K562 (cell line): ENCODE data around the gene HDGFL2. TPM values are rescaled to one million over a fixed set of nuclear protein-coding genes. Genes with fewer than 3 reads are reported as not detected.

Experiments used
- ATAC-seq: fragments of 200-7000 bp; cut with Tn5 transposase; 3 replicates; pipeline ENCODE4 v1.9.1; 2020; ENCODE audit warnings: moderate library complexity
- BruUV-seq: library from RNA; stranded (reverse); fragments of 400-500 nt; replicated peaks from 2 replicates; lab custom pipeline; 2021; lab: Mats Ljungman, UMichigan
- CTCF ChIA-PET: fragments of 300-600 bp; formaldehyde crosslinking; extraction: SDS; loops from one replicate; lab custom pipeline; 2021; ENCODE audit warnings: low intra/inter-chr PET ratio; lab: Yijun Ruan, JAX
- POLR2A ChIA-PET: fragments of 300-600, 350-650 bp; sonication (Branson Sonifier 250); formaldehyde crosslinking; extraction: SDS; loops from one replicate; lab custom pipeline; 2021; ENCODE audit warnings: antibody characterized with exemption, inconsistent platforms; lab: Yijun Ruan, JAX
- DNase-seq, 4 experiments: peaks; one replicate each; pipeline versions ENCODE4 v3.0.0 to v3.0.0-alpha.2; 2011 to 2018; ENCODE audit warnings: low spot score in 3 of 4, mixed read lengths in 3 of 4; ENCODE audit errors: extremely low read depth in 1 of 4
- FAIRE-seq: peaks from 2 replicates; lab custom pipeline; 2011; peaks lifted over from hg19 to GRCh38; lab: Jason Lieb, UNC
- H2AFZ ChIP-seq: 2 replicates; pipeline ENCODE4 v1.6.0; 2011; ENCODE audit warnings: low read depth, low read length, control low read depth, inconsistent platforms
- H3K27ac ChIP-seq: fragments of 200-600 bp; 3 replicates; pipeline ENCODE4 v1.8.0; 2011; ENCODE audit warnings: low read depth, mild to moderate bottlenecking, control low read depth, inconsistent platforms, low read length, moderate library complexity, mixed read lengths; ENCODE audit errors: extremely low read depth
- H3K27me3 ChIP-seq, 2 experiments: fragments of 300-600 bp in 1 of 2; 2 replicates in 1 of 2; 3 replicates in 1 of 2; pipeline versions ENCODE4 v1.6.0 to v1.8.0; 2011; ENCODE audit warnings: inconsistent platforms in 2 of 2, low read length in 2 of 2, mild to moderate bottlenecking in 1 of 2, mixed read lengths in 1 of 2, moderate library complexity in 1 of 2; ENCODE audit not compliant: control insufficient read depth in 2 of 2, insufficient read depth in 2 of 2
- H3K36me3 ChIP-seq: fragments of 300-600 bp; 3 replicates; pipeline ENCODE4 v1.8.0; 2011; ENCODE audit warnings: mild to moderate bottlenecking, low read length, inconsistent platforms; ENCODE audit not compliant: control insufficient read depth, insufficient read depth
- H3K4me1 ChIP-seq, 2 experiments: fragments of 200-600 bp in 1 of 2; replicated peaks in 1 of 2; 2 replicates in 1 of 2; 3 replicates in 1 of 2; pipeline versions ENCODE4 v1.5.1 to v1.8.0; 2011; ENCODE audit warnings: inconsistent platforms in 2 of 2, low read length in 2 of 2, mild to moderate bottlenecking in 1 of 2, mixed read lengths in 1 of 2, moderate library complexity in 1 of 2; ENCODE audit not compliant: control insufficient read depth in 2 of 2, insufficient read depth in 2 of 2
- H3K4me2 ChIP-seq: 2 replicates; pipeline ENCODE4 v1.6.1; 2011; ENCODE audit warnings: low read length, control low read depth, inconsistent platforms, mixed read lengths; ENCODE audit not compliant: insufficient read depth
- H3K4me3 ChIP-seq: fragments of 200-600 bp; sonication (generic), shearing (Covaris generic); 2 replicates; pipeline ENCODE4 v1.5.1; 2016; ENCODE audit warnings: control low read depth, inconsistent platforms
- H3K79me2 ChIP-seq: fragments of 200-600 bp; 3 replicates; pipeline ENCODE4 v1.8.0; 2011; ENCODE audit warnings: low read length, inconsistent platforms; ENCODE audit not compliant: control insufficient read depth, insufficient read depth
- H3K9ac ChIP-seq, 2 experiments: 2 replicates each; pipeline versions ENCODE4 v1.6.0 to v1.6.1; 2011; ENCODE audit warnings: low read depth in 2 of 2, low read length in 2 of 2, control low read depth in 1 of 2, inconsistent platforms in 1 of 2, mild to moderate bottlenecking in 1 of 2, mixed read lengths in 1 of 2; ENCODE audit not compliant: insufficient read depth in 1 of 2
- H3K9me1 ChIP-seq: one replicate; pipeline ENCODE4 v1.6.0; 2011; ENCODE audit warnings: inconsistent platforms, mild to moderate bottlenecking, low read length, moderate library complexity; ENCODE audit not compliant: control insufficient read depth, insufficient read depth
- H3K9me3 ChIP-seq: replicated peaks from 2 replicates; pipeline ENCODE4 v1.5.1; 2011; ENCODE audit warnings: low read depth, low read length, inconsistent platforms; ENCODE audit not compliant: control insufficient read depth, insufficient read depth
- H4K20me1 ChIP-seq: replicated peaks from 2 replicates; pipeline ENCODE4 v1.6.1; 2011; ENCODE audit warnings: low read length, inconsistent platforms, mixed read lengths; ENCODE audit not compliant: control insufficient read depth, insufficient read depth
- CHD4 ChIP-seq: fragments of 200-600 bp; sonication (generic); IDR thresholded peaks from 3 replicates; pipeline ENCODE4 v1.6.1; 2012; ENCODE audit warnings: low read depth, mild to moderate bottlenecking, mixed read lengths, low read length, inconsistent platforms; ENCODE audit not compliant: insufficient read depth, insufficient replicate concordance, poor library complexity, severe bottlenecking
- FOXJ3 ChIP-seq: sonication (generic); formaldehyde crosslinking; IDR thresholded peaks from 2 replicates; pipeline ENCODE4 v1.4.0; 2020; ENCODE audit warnings: mild to moderate bottlenecking, missing genetic modification reagents
- GATAD2A ChIP-seq: fragments of 450-650 bp; IDR thresholded peaks from 2 replicates; pipeline ENCODE4 v1.6.1; 2017
- HCFC1 ChIP-seq: IDR thresholded peaks from 2 replicates; pipeline ENCODE4 v1.6.1; 2012; ENCODE audit warnings: low read depth, low read length, improper control_type of control experiment
- HDAC3 ChIP-seq: fragments of 450-650 bp; IDR thresholded peaks from 2 replicates; pipeline ENCODE4 v1.6.1; 2018; ENCODE audit warnings: borderline replicate concordance, mild to moderate bottlenecking, moderate library complexity; ENCODE audit not compliant: partially characterized antibody
- NKRF ChIP-seq: fragments of 450-650 bp; IDR thresholded peaks from 2 replicates; pipeline ENCODE4 v1.6.1; 2016; ENCODE audit warnings: borderline replicate concordance
- POLR2AphosphoS2 ChIP-seq: IDR thresholded peaks from 2 replicates; pipeline ENCODE4 v1.6.1; 2012; ENCODE audit warnings: low read length, improper control_type of control experiment
- PTRF ChIP-seq: fragments of 450-650 bp; IDR thresholded peaks from 2 replicates; pipeline ENCODE4 v1.6.1; 2016; ENCODE audit warnings: mild to moderate bottlenecking, missing genetic modification characterization, missing compliant biosample characterization
- RBM34 ChIP-seq: fragments of 200-400 bp; formaldehyde crosslinking; IDR thresholded peaks from 2 replicates; pipeline ENCODE4 v1.6.1; 2018; ENCODE audit warnings: low read length, borderline replicate concordance; ENCODE audit not compliant: insufficient read depth
- SMAD3 ChIP-seq: fragments of 450-650 bp; formaldehyde crosslinking; conservative IDR thresholded peaks from 2 replicates; pipeline ENCODE4 v1.4.0; 2020; ENCODE audit warnings: mild to moderate bottlenecking
- ZFP36 ChIP-seq: fragments of 150-350 bp; IDR thresholded peaks from 2 replicates; pipeline ENCODE4 v1.6.1; 2018; ENCODE audit warnings: low read length, low read depth; ENCODE audit not compliant: partially characterized antibody
- ZNF384 ChIP-seq: IDR thresholded peaks from 2 replicates; pipeline ENCODE4 v1.6.1; 2012; ENCODE audit warnings: low read depth, low read length, improper control_type of control experiment
- ZNF766 ChIP-seq: fragments of 200-800 bp; sonication (Bioruptor generic); conservative IDR thresholded peaks from 2 replicates; pipeline ENCODE4 v1.6.1; 2016; ENCODE audit warnings: missing genetic modification characterization, missing compliant biosample characterization
- WGBS: fragments of 100-300 bp; shearing (Covaris generic); methylation state at CpG from one replicate; pipeline ENCODE4 v1.1.6; 2016; ENCODE audit warnings: low coverage, mixed read lengths; ENCODE audit not compliant: insufficient coverage; ENCODE audit errors: missing lambda C conversion rate; 5-methylcytosine and 5-hydroxymethylcytosine counted together
- in situ Hi-C: fragments of 300-500 bp; cut with MboI; formaldehyde crosslinking; loops from 4 replicates; pipeline ENCODE4 v1.15.0; 2018; ENCODE audit warnings: inconsistent platforms, mixed read lengths
- intact Hi-C: fragments of 100-400 bp; cut with micrococcal nuclease; formaldehyde crosslinking; loops from 2 replicates; pipeline ENCODE4 v1.14.2; 2022
- polyA plus RNA-seq, 8 experiments: library from polyadenylated mRNA; depleted of rRNA in 4 of 8; stranded (reverse) in 5 of 8; unstranded in 3 of 8; fragments of >200 nt; fragmentation: Nextera tagmentation in 2 of 8; fragmentation: Illumina TruSeq in 1 of 8; extraction: Ambion mirVana in 2 of 8; extraction: Trizol in 1 of 8; gene quantifications; 2 replicates each; pipeline versions ENCODE4 v1.2.1 to v1.2.3, GENCODE V29; 2011 to 2014; ENCODE audit warnings: inconsistent platforms in 1 of 8, missing spikeins in 1 of 8
- total RNA-seq, 7 experiments: library from RNA; depleted of rRNA in 6 of 7; stranded (reverse); fragments of >200 nt in 6 of 7; fragmentation: Illumina TruSeq in 2 of 7; extraction: Trizol in 2 of 7; gene quantifications; 2 replicates each; pipeline versions ENCODE4 v1.2.1 to v1.2.3, GENCODE V29; 2011 to 2021; ENCODE audit warnings: low replicate concordance in 1 of 7
- TF ChIP-seq, protein P1 (sequence below): sonication (generic); formaldehyde crosslinking; IDR thresholded peaks from 2 replicates; pipeline ENCODE4 v1.8.1; 2023; ENCODE audit warnings: mild to moderate bottlenecking, missing genetic modification reagents
- TF ChIP-seq, protein P2 (sequence below), 3 experiments: fragments of 200-800 bp in 1 of 3; sonication (Bioruptor generic) in 1 of 3; sonication (generic) in 1 of 3; formaldehyde crosslinking in 1 of 3; IDR thresholded peaks; 2 replicates each; pipeline versions ENCODE4 v1.6.1 to v1.8.0; 2016 to 2022; ENCODE audit warnings: mild to moderate bottlenecking in 2 of 3, missing compliant biosample characterization in 2 of 3, missing genetic modification characterization in 2 of 3, missing genetic modification reagents in 1 of 3

Gene HDGFL2
- total and polyA plus RNA-seq, 9 of the 15 experiments (the other 6 are each of a cell fraction or from before 2014, with no cell fraction given): 0.13 to 61.7 (median 16.0) TPM

- no peaks in the 10 kb centered on the region for H3K79me2 ChIP-seq
- no peaks in the 10 kb centered on the region for H4K20me1 ChIP-seq
- no peak for TF ChIP-seq GATAD2A
- TF ChIP-seq ZFP36: no peak
- TF ChIP-seq HCFC1: no peak
- TF ChIP-seq ZNF766 (CRISPR knock-in tag): no peak
- TF ChIP-seq, protein P1, sequence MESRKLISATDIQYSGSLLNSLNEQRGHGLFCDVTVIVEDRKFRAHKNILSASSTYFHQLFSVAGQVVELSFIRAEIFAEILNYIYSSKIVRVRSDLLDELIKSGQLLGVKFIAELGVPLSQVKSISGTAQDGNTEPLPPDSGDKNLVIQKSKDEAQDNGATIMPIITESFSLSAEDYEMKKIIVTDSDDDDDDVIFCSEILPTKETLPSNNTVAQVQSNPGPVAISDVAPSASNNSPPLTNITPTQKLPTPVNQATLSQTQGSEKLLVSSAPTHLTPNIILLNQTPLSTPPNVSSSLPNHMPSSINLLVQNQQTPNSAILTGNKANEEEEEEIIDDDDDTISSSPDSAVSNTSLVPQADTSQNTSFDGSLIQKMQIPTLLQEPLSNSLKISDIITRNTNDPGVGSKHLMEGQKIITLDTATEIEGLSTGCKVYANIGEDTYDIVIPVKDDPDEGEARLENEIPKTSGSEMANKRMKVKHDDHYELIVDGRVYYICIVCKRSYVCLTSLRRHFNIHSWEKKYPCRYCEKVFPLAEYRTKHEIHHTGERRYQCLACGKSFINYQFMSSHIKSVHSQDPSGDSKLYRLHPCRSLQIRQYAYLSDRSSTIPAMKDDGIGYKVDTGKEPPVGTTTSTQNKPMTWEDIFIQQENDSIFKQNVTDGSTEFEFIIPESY (CRISPR knock-in tag): no peak
- TF ChIP-seq ZNF384: no peak
- TF ChIP-seq RBM34: no peak
- no peak for TF ChIP-seq CHD4
- TF ChIP-seq POLR2AphosphoS2: no peak
- TF ChIP-seq SMAD3 (CRISPR knock-in tag): no peak
- TF ChIP-seq HDAC3: no peak
- TF ChIP-seq PTRF (tag): no peak
- no peak for TF ChIP-seq NKRF
- TF ChIP-seq, protein P2, sequence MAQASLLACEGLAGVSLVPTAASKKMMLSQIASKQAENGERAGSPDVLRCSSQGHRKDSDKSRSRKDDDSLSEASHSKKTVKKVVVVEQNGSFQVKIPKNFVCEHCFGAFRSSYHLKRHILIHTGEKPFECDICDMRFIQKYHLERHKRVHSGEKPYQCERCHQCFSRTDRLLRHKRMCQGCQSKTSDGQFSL (CRISPR knock-in tag; IDR thresholded peaks at IDR 0.05): no peak
- TF ChIP-seq, protein P2 (tag; IDR thresholded peaks at IDR 0.05): no peak
- TF ChIP-seq FOXJ3: no peak
- H3K4me2 ChIP-seq: no peak overlapping the region
- in situ Hi-C loops (no loop called here), intact Hi-C loops (no loop called here)
- WGBS: 94% methylated on average over 11 of the region's 15 CpGs
- no TSS peak for BruUV-seq
- H3K27me3 ChIP-seq: no peaks in the 10 kb centered on the region
- H3K4me1 ChIP-seq: peaks cover 0 to 37% of the 10 kb centered on the region in 2 experiments; a peak in 2 of 5 replicates
- no peaks in the 10 kb centered on the region for H3K9me3 ChIP-seq
- no peak overlapping the region for H3K27ac ChIP-seq
- no peak for FAIRE-seq
- ChIA-PET CTCF (no interaction called here), POLR2A (interaction anchor here (0.7 kb wide), 1 partner anchor 97 kb away, joined by 3 read pairs; the partner anchor contains the start of gene CHAF1A)
- H2AFZ ChIP-seq: no peak overlapping the region
- H3K9me1 ChIP-seq: no peaks in the 10 kb centered on the region
- H3K4me3 ChIP-seq: no peak overlapping the region
- ATAC-seq: no peak
- H3K9ac ChIP-seq: no peak overlapping the region
- peaks cover 45% of the 10 kb centered on the region; the same call in 1 of the 3 replicates for H3K36me3 ChIP-seq
- no peak for DNase-seq
Measured at GRCh38 chr19:4499855-4500254, 27.8 kb downstream of the HDGFL2 start.
